HG03432 (cell line): Measurements from ENCODE around the gene RRP15.
A peak's percentile ranks its signal among the peaks of the same experiment; 100 is the strongest.
"Not testable (repeated sequence)": the region's sequence is repeated elsewhere in the genome, so short reads cannot be mapped to it uniquely, and the experiment has no call there.

Experiments
- ATAC-seq: cut with Tn5 transposase; IDR thresholded peaks from one replicate; pipeline ENCODE4 v1.9.1; 2021; ENCODE audit warnings: mild to moderate bottlenecking, moderate library complexity; ENCODE audit not compliant: unreplicated experiment

RRP15 gene

GRCh38 chr1:218294546-218294945 lies 9.5 kb downstream of the RRP15 start:
- ATAC-seq, result no peak

DNA sequence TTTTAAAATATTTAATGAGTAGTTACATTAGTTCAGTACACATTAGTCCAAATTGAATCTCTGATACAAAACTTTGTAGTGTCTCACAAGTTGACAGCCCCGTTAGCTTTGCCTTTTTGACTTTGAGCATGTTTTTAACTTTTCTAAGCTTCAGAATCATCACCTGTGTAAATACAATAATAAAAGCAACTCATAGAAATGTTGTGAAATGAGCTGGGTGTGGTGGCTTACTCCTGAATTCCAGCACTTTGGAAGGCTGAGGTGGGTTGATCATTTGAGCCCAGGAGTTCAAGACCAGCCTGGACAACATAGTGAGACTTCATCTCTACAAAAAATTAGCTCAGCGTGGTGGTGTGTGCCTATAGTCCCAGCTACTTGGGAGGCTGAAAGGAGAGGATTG lies 11.1 kb downstream of the RRP15 start:
- ATAC-seq, result no peak

GRCh38 chr1:218297461-218297860 lies 12.4 kb downstream of the RRP15 start:
- no peak for ATAC-seq

- ATAC-seq, result no peak
Observed at GRCh38 chr1:218297867-218298266, 12.8 kb downstream of the RRP15 start.

- ATAC-seq, result no peak
Observed at GRCh38 chr1:218298398-218298797, 13.3 kb downstream of the RRP15 start.

DNA sequence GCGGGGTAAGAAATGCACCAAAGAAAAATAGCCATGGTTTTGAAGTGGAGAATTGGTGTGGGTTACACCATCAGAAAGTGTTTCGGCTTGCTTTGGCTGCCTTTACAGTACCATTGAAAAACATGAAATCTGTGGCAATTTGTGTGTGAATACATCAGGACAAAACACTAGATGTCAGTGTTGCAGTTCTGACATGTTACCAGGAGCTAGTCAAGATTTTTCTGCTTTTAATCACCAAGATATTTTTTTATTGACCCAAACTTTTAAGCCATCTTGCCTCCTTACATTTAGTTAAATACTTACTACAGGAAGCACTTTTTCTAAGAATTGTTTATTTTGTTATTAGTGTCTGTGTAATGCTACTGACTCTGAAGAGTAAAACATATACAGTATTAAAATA lies 14.3 kb downstream of the RRP15 start:
- ATAC-seq, result peak; percentile 59

- no peak for ATAC-seq
Observed at GRCh38 chr1:218301217-218301616, 16.1 kb downstream of the RRP15 start.

- no peak for ATAC-seq
Observed at GRCh38 chr1:218302155-218302554, 17.1 kb downstream of the RRP15 start.

GRCh38 chr1:218303176-218303879 lies 18.2 kb downstream of the RRP15 start:
- ATAC-seq, result no peak

- ATAC-seq, result peak; percentile 66
Observed at GRCh38 chr1:218304281-218305039, 19.4 kb downstream of the RRP15 start.

GRCh38 chr1:218305472-218306064 lies 20.5 kb downstream of the RRP15 start:
- ATAC-seq, result no peak

DNA sequence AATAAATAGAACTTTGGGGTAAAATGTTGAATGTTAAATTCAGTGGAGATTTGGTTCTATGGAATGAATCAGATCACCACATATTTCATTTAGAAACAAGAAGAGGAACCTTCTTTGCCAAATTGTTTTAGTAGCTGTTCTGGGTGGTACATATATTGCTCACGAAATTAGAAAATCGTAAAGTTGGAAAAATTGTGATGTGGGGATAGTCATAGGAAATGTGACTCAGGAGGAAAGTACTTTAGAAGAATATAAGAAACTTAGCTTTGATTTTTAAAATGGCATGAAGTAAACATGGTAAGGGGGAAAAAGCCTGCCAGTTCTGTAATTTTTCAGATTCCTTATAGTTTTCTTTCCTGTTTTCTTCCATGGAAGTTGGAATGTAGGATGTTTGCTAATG lies 27.4 kb downstream of the RRP15 start:
- no peak for ATAC-seq

DNA sequence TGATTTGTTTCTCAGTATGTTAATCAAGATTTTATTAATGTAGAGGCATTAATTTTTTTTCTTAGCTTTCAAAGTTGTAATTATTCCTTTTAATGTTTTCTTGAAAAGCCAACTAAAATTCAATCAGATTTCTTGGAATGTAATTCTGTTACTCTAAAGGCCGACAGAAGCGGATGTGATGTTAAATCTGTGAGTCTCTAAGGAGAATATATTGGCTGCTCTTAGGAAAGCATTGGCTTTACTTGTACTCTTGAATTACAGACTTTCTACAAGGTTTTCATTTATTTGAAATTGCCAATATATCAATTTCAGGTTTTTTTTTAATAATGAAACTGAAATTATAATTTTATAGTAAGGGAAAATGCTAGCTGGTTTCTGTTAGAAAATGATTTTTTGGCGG lies 29.2 kb downstream of the RRP15 start:
- ATAC-seq, result no peak

DNA sequence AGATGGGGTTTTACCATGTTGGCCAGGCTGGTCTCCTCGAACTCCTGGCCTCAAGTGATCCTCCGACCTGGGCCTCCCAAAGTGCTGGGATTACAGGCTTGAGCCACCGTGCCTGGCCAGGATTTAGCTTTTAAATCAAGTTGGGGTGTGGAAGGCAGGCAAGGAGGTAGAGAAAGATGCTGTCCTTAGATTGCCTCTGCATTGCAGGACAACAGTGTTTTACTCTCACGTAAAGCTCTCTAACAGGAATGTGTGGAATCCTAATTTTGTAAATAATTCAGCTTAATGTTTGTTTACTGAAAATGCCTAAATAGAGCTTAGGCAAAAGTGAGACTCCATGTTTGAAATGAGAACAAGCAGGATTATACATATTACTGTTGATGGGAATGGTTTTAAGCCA lies 30.5 kb downstream of the RRP15 start:
- ATAC-seq, result no peak

DNA sequence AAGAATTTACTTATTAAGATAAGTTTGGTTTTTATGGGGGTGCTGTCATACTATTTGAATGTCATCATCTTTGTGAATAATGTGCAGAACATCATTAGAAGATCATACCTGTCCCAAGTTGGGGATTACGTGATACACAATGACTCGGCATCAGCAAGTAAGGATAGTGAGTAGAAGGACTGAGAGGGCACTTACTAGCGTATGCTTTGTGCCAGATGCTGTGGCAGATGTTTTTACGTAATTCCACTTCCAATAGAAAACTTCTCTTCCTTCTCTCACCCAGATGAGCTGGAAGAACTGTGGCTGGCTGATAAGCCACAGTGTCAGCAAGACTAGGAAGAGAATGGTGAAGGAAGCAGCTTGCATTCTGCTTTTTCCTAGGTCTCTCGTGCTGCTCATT lies 32.0 kb downstream of the RRP15 start:
- no peak for ATAC-seq

DNA sequence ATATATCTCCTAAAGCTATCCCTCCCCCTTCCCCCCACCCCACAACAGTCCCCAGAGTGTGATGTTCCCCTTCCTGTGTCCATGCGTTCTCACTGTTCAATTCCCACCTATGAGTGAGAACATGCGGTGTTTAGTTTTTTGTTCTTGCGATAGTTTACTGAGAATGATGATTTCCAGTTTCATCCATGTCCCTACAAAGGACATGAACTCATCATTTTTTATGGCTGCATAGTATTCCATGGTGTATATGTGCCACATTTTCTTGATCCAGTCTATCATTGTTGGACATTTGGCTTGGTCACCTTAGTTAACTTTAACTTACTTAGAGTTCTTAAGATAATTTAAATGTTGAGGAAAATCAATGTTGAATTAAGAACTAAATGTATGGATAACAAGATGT lies 35.1 kb downstream of the RRP15 start:
- ATAC-seq, result not testable (repeated sequence)

- no peak for ATAC-seq
Observed at GRCh38 chr1:218322762-218323161, 37.7 kb downstream of the RRP15 start.

DNA sequence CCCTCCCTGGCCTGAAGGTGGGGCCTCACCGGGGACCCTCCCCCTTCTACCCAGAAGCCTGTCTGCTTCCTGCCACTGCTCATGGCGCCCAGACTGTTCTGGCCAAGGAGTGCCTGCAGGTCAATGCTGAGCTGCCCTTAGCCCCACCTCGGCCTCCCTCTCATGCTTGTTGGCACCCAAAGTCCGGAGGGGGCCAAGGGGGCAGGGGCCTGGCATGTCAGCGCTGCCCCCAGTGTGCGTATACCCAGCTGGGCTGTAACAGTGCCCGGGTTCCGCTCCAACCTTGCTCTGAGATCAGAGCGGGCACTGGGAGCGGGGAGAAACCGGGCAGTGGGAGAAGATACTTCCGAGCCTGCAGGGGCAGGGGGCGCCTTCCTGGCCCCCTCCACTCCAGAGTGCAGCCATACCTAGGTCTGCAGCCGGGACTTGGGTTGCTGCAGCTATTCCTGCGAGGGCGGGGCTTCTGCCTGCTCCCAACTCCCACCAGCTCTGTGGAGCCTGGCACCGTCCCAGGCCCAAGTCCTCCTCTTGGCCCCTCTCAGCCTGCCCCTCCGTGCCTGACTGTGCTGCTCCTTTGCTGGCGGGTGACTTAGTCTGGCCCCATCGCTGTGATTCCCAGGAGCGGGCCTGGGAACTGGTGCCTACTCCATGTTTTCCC lies 38.6 kb downstream of the RRP15 start:
- no peak for ATAC-seq

GRCh38 chr1:218324226-218324580 lies 39.1 kb downstream of the RRP15 start:
- ATAC-seq, result no peak

- ATAC-seq, result no peak
Observed at GRCh38 chr1:218328769-218329168, 43.7 kb downstream of the RRP15 start.

- ATAC-seq, result peak; percentile 74
Observed at GRCh38 chr1:218330043-218330623, 45.0 kb downstream of the RRP15 start.
